Measurements from ENCODE around the gene UCK2. TPM values are rescaled to one million over a fixed set of nuclear protein-coding genes. Genes with fewer than 3 reads are reported as not detected.

Gene UCK2
- total and polyA plus RNA-seq, 2 donors (not counting 1 experiment from before 2014, with no cell fraction given): 8.9 to 11.5 TPM

GRCh38 chr1:165891111-165891860, 63.9 kb downstream of the UCK2 start:
- Histone ChIP-seq H3K27ac (ENCODE audit: low read length in 2 of 2) (no peak overlapping the region), H3K4me2 (replicated peaks; ENCODE audit: low read depth, low read length, poor library complexity, severe bottlenecking) (no peak overlapping the region), H3K9ac (ENCODE audit: low read length) (no peak overlapping the region), H3K79me2 (ENCODE audit: control insufficient read depth, insufficient read depth, low read length) (peaks cover 17% of the 10 kb centered on the region), H4K20me1 (ENCODE audit: control insufficient read depth, insufficient read depth, low read length, poor library complexity, severe bottlenecking) (no peaks in the 10 kb centered on the region), H3K27me3 (replicated peaks in 1 of 4; ENCODE audit: control extremely low read depth in 1 of 4, control insufficient read depth in 3 of 4, insufficient read depth in 4 of 4, low read length in 3 of 4) (no peaks in the 10 kb centered on the region), H3K9me3 (ENCODE audit: control extremely low read depth in 1 of 3, control insufficient read depth in 2 of 3, insufficient read depth in 1 of 3, low read length in 2 of 3) (no peaks in the 10 kb centered on the region), H2AFZ (ENCODE audit: insufficient read depth, low read depth, low read length, poor library complexity, severe bottlenecking) (no peak overlapping the region), H3K36me3 (replicated peaks in 1 of 2; ENCODE audit: control extremely low read depth in 1 of 2, control insufficient read depth in 1 of 2, extremely low read depth in 1 of 2, insufficient read depth in 2 of 2, low read length in 1 of 2) (peaks cover 1 to 5% of the 10 kb centered on the region in 2 experiments), H3K4me1 (ENCODE audit: control insufficient read depth in 2 of 2, insufficient read depth in 2 of 2, low read length in 2 of 2) (no peaks in the 10 kb centered on the region), H3K4me3 (ENCODE audit: control extremely low read depth in 1 of 5, extremely low read depth in 1 of 5, insufficient read depth in 1 of 5, low read depth in 2 of 5, low read length in 4 of 5) (no peak overlapping the region)
- Mint-ChIP-seq H3K4me1 (peaks cover 3% of the 10 kb centered on the region), H3K27me3 (no peaks in the 10 kb centered on the region), H3K27ac (no peak overlapping the region), H3K9me3 (ENCODE audit: insufficient read depth) (no peaks in the 10 kb centered on the region), H3K4me3 (no peak overlapping the region)
- ChIA-PET CTCF (no interaction called here), POLR2A (no interaction called here)
- DNase-seq: no peak
- TF ChIP-seq EZH2 (IDR thresholded peaks at IDR 0.05; ENCODE audit: borderline replicate concordance, insufficient read depth, low read depth, low read length, poor library complexity, severe bottlenecking): no peak
- TF ChIP-seq CTCF (IDR thresholded peaks at IDR 0.05): no peak
- ATAC-seq (ENCODE audit: low read depth): no peak
- intact Hi-C loops (cut with micrococcal nuclease): no loop called here
- WGBS (ENCODE audit: insufficient coverage): 100% methylated on average over 5 of the region's 7 CpGs

DNA sequence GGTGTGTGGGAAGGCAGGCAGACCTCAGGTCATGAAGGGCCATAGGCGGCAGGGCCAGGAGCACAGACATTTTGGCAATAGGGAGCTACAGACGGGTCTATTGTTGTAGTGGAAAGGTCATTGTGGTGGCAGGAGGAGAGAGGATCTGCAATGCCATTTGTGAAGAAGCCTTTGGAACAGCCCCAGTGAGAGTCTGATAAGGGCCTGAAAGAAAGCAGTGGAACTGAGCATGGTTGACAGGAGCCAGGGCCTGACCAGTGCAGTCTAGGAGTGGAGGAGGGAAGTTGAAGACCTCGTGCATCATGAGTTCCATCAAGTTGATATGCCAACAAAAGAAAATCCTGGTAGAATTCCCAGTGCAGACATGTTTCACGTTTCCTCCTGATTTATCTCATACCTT, 65.5 kb downstream of the UCK2 start:
- Mint-ChIP-seq H3K9me3 (ENCODE audit: insufficient read depth) (no peaks in the 10 kb centered on the region), H3K4me1 (no peaks in the 10 kb centered on the region), H3K4me3 (no peak overlapping the region), H3K27me3 (no peaks in the 10 kb centered on the region), H3K27ac (no peak overlapping the region)
- 88% methylated on average over 4 of the region's 4 CpGs for WGBS (ENCODE audit: insufficient coverage)
- H4K20me1 ChIP-seq (ENCODE audit: control insufficient read depth, insufficient read depth, low read length, poor library complexity, severe bottlenecking): no peaks in the 10 kb centered on the region
- TF ChIP-seq EZH2 (IDR thresholded peaks at IDR 0.05; ENCODE audit: borderline replicate concordance, insufficient read depth, low read depth, low read length, poor library complexity, severe bottlenecking) (no peak), CTCF (IDR thresholded peaks at IDR 0.05) (no peak)
- H3K4me3 ChIP-seq (ENCODE audit: control extremely low read depth in 1 of 5, extremely low read depth in 1 of 5, insufficient read depth in 1 of 5, low read depth in 2 of 5, low read length in 4 of 5): no peak overlapping the region
- DNase-seq (no peak), ATAC-seq (ENCODE audit: low read depth) (no peak)
- H3K27ac ChIP-seq (ENCODE audit: low read length in 2 of 2): no peak overlapping the region
- POLR2A ChIA-PET: no interaction called here
- intact Hi-C loops (cut with micrococcal nuclease): no loop called here
- CTCF ChIA-PET: no interaction called here
- H3K27me3 ChIP-seq (replicated peaks in 1 of 4; ENCODE audit: control extremely low read depth in 1 of 4, control insufficient read depth in 3 of 4, insufficient read depth in 4 of 4, low read length in 3 of 4): no peaks in the 10 kb centered on the region
- peaks cover 11% of the 10 kb centered on the region for H3K79me2 ChIP-seq (ENCODE audit: control insufficient read depth, insufficient read depth, low read length)
- H3K36me3 ChIP-seq (replicated peaks in 1 of 2; ENCODE audit: control extremely low read depth in 1 of 2, control insufficient read depth in 1 of 2, extremely low read depth in 1 of 2, insufficient read depth in 2 of 2, low read length in 1 of 2): peaks cover 1 to 11% of the 10 kb centered on the region in 2 experiments
- H3K9me3 ChIP-seq (ENCODE audit: control extremely low read depth in 1 of 3, control insufficient read depth in 2 of 3, insufficient read depth in 1 of 3, low read length in 2 of 3): no peaks in the 10 kb centered on the region
- no peak overlapping the region for H3K9ac ChIP-seq (ENCODE audit: low read length)
- H3K4me1 ChIP-seq (ENCODE audit: control insufficient read depth in 2 of 2, insufficient read depth in 2 of 2, low read length in 2 of 2): no peaks in the 10 kb centered on the region
- no peak overlapping the region for H3K4me2 ChIP-seq (replicated peaks; ENCODE audit: low read depth, low read length, poor library complexity, severe bottlenecking)
- no peak overlapping the region for H2AFZ ChIP-seq (ENCODE audit: insufficient read depth, low read depth, low read length, poor library complexity, severe bottlenecking)

All from B cell (primary cell).